ENCODE results near the gene CARMIL1.

Gene CARMIL1

GRCh38 chr6:25602674-25602982 lies 323.5 kb downstream of the CARMIL1 start:
- no peak for TF ChIP-seq SNAI2 (CRISPR knock-in tag; IDR thresholded peaks at IDR 0.05)
- TF ChIP-seq ZFP30 (CRISPR knock-in tag; IDR thresholded peaks at IDR 0.05) = no peak
- TF ChIP-seq TOX (CRISPR knock-in tag; IDR thresholded peaks at IDR 0.05; ENCODE audit: borderline replicate concordance) = no peak
- TF ChIP-seq CSRNP3 (CRISPR knock-in tag; IDR thresholded peaks at IDR 0.05) = no peak
- TF ChIP-seq ISL1 (CRISPR knock-in tag; IDR thresholded peaks at IDR 0.05) = no peak
- TF ChIP-seq PATZ1 (CRISPR knock-in tag; IDR thresholded peaks at IDR 0.05; ENCODE audit: borderline replicate concordance) = no peak
- no peak for TF ChIP-seq ZNF70 (CRISPR knock-in tag; IDR thresholded peaks at IDR 0.05)
- TF ChIP-seq, protein P1, sequence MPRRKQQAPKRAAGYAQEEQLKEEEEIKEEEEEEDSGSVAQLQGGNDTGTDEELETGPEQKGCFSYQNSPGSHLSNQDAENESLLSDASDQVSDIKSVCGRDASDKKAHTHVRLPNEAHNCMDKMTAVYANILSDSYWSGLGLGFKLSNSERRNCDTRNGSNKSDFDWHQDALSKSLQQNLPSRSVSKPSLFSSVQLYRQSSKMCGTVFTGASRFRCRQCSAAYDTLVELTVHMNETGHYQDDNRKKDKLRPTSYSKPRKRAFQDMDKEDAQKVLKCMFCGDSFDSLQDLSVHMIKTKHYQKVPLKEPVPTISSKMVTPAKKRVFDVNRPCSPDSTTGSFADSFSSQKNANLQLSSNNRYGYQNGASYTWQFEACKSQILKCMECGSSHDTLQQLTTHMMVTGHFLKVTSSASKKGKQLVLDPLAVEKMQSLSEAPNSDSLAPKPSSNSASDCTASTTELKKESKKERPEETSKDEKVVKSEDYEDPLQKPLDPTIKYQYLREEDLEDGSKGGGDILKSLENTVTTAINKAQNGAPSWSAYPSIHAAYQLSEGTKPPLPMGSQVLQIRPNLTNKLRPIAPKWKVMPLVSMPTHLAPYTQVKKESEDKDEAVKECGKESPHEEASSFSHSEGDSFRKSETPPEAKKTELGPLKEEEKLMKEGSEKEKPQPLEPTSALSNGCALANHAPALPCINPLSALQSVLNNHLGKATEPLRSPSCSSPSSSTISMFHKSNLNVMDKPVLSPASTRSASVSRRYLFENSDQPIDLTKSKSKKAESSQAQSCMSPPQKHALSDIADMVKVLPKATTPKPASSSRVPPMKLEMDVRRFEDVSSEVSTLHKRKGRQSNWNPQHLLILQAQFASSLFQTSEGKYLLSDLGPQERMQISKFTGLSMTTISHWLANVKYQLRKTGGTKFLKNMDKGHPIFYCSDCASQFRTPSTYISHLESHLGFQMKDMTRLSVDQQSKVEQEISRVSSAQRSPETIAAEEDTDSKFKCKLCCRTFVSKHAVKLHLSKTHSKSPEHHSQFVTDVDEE (CRISPR knock-in tag; IDR thresholded peaks at IDR 0.05) = no peak
- TF ChIP-seq TCF4 (CRISPR knock-in tag; IDR thresholded peaks at IDR 0.05; ENCODE audit: borderline replicate concordance) = no peak
- no peak for TF ChIP-seq CREB5 (CRISPR knock-in tag; IDR thresholded peaks at IDR 0.05; ENCODE audit: low read depth)
- TF ChIP-seq ARNTL (CRISPR knock-in tag; IDR thresholded peaks at IDR 0.05; ENCODE audit: borderline replicate concordance, low read depth) = no peak
- TF ChIP-seq OSR1 (CRISPR knock-in tag; IDR thresholded peaks at IDR 0.05) = no peak
- no peak for TF ChIP-seq ZNF565 (CRISPR knock-in tag; conservative IDR thresholded peaks at IDR 0.05; ENCODE audit: low read depth)
- no peak for TF ChIP-seq ZFP3 (CRISPR knock-in tag; IDR thresholded peaks at IDR 0.05)
- TF ChIP-seq RARB (CRISPR knock-in tag; IDR thresholded peaks at IDR 0.05) = no peak
- no peak for ATAC-seq

DNA sequence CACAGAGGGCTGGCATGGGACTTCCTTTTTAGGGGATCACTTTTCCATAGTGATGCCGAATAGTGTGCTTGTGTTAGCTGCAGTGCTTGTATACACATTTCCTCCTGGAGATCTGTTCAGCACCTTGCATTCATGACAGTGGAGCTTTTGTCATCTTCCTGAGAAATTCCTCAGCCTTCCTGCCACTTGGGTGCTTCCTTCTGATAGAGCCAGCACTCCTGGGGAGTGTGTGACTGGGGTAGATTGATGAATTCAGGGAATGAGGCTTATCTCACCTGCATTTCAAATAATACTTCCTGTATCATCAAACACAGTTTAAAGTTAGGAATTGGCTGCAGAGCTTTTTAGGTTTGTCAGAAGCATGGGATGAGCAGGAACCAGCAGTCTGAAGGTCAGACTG lies 324.1 kb downstream of the CARMIL1 start:
- no peak for ATAC-seq
- TF ChIP-seq RARB (CRISPR knock-in tag; IDR thresholded peaks at IDR 0.05) (no peak), CSDC2 (CRISPR knock-in tag; IDR thresholded peaks at IDR 0.05) (no peak), TCF4 (CRISPR knock-in tag; IDR thresholded peaks at IDR 0.05; ENCODE audit: borderline replicate concordance) (no peak), PATZ1 (CRISPR knock-in tag; IDR thresholded peaks at IDR 0.05; ENCODE audit: borderline replicate concordance) (no peak), ESRRG (CRISPR knock-in tag; IDR thresholded peaks at IDR 0.05) (no peak)

DNA sequence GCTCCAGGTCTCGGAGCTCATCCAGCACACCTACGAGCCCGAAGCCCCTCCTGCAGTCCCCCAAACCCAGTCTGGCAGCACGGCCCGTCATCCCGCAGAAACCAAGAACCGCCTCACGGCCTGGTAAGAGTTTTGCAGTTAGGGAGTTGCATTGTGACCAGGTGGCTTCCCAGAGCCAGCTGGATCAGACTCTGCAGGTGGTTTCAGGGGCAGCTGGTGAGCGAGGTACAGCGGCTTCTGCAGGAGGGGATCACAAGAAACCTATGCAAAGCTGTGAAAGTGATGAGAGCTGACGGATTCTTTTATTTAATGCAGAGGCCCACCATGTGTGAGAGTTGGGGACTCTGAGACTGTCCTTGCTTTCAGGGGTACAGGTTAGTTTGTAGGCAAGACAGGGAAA lies 327.0 kb downstream of the CARMIL1 start:
- TF ChIP-seq ZNF565 (CRISPR knock-in tag; conservative IDR thresholded peaks at IDR 0.05; ENCODE audit: low read depth) (no peak), CSRNP3 (CRISPR knock-in tag; IDR thresholded peaks at IDR 0.05) (no peak), ZFP30 (CRISPR knock-in tag; IDR thresholded peaks at IDR 0.05) (no peak), ZNF70 (CRISPR knock-in tag; IDR thresholded peaks at IDR 0.05) (no peak), ZFP3 (CRISPR knock-in tag; IDR thresholded peaks at IDR 0.05) (no peak)
- no peak for ATAC-seq
